NCI-H446 (cell line): ENCODE measurements around the gene CEACAM18.
"Not testable (repeated sequence)": the region's sequence is repeated elsewhere in the genome, so short reads cannot be mapped to it uniquely, and the experiment has no call there.

Source experiments
- DNase-seq, 2 experiments: peaks; one replicate each; lab custom pipeline; 2025; lab: John Stamatoyannopoulos, UW

The CEACAM18 gene

GRCh38 chr19:51493776-51494175 is 15.4 kb downstream of the CEACAM18 start:
- DNase-seq = no peak

GRCh38 chr19:51497666-51498065 is 19.3 kb downstream of the CEACAM18 start:
- DNase-seq = no peak

- DNase-seq = not testable (repeated sequence)
Measured at GRCh38 chr19:51500931-51501330, 22.6 kb downstream of the CEACAM18 start.

GRCh38 chr19:51501594-51502263 is 23.4 kb downstream of the CEACAM18 start, which contains the start of gene SIGLEC12:
Gene SIGLEC12, minus strand, starts transcription at chr19:51501800. Its CDS starts 67 bp downstream, at chr19:51501733.
- DNase-seq = no peak

- no peak for DNase-seq
Measured at GRCh38 chr19:51503286-51503817, 25.0 kb downstream of the CEACAM18 start.

GRCh38 chr19:51503896-51504295 is 25.6 kb downstream of the CEACAM18 start:
- no peak for DNase-seq

GRCh38 chr19:51505904-51506303 is 27.6 kb downstream of the CEACAM18 start:
- DNase-seq = no peak

GRCh38 chr19:51507192-51507591 is 28.9 kb downstream of the CEACAM18 start:
- DNase-seq = no peak

GRCh38 chr19:51507640-51508058 is 29.3 kb downstream of the CEACAM18 start:
- no peak for DNase-seq

- no peak for DNase-seq
Measured at GRCh38 chr19:51508059-51508733, 29.9 kb downstream of the CEACAM18 start.

- DNase-seq = no peak
Measured at GRCh38 chr19:51509823-51510660, 31.7 kb downstream of the CEACAM18 start.

GRCh38 chr19:51511353-51511752 is 33.0 kb downstream of the CEACAM18 start:
- peak in 1 of 2 experiments; percentile 3 for DNase-seq

GRCh38 chr19:51513968-51514367 is 35.6 kb downstream of the CEACAM18 start:
- no peak for DNase-seq

GRCh38 chr19:51514866-51515481 is 36.6 kb downstream of the CEACAM18 start:
- peak in 1 of 2 experiments; percentile 57 for DNase-seq

GRCh38 chr19:51520728-51521127 is 42.4 kb downstream of the CEACAM18 start:
- DNase-seq = no peak

- no peak for DNase-seq
Measured at GRCh38 chr19:51521357-51521756, 43.0 kb downstream of the CEACAM18 start.

GRCh38 chr19:51521781-51522180 is 43.4 kb downstream of the CEACAM18 start:
- DNase-seq = no peak

- no peak for DNase-seq
Measured at GRCh38 chr19:51524666-51525264, 46.4 kb downstream of the CEACAM18 start.

- DNase-seq = no peak
Measured at GRCh38 chr19:51525651-51526050, 47.3 kb downstream of the CEACAM18 start.

- no peak for DNase-seq
Measured at GRCh38 chr19:51529301-51529700, 51.0 kb downstream of the CEACAM18 start.

- DNase-seq = no peak
Measured at GRCh38 chr19:51530616-51531015, 52.3 kb downstream of the CEACAM18 start.
